Body of pancreas (tissue), 4 donors: ENCODE data around the gene CBFA2T3. TPM values are rescaled to one million over a fixed set of nuclear protein-coding genes. Genes with fewer than 3 reads are reported as not detected.

Experiments used
- ATAC-seq: fragments of 150-250 bp; one replicate; pipeline ENCODE4 v1.9.1; 2016
- DNase-seq, 4 donors: peaks; one replicate each; pipeline ENCODE4 v3.0.0-alpha.2; 2019
- H3K27ac ChIP-seq, 4 donors: fragments of 200-600 bp; sonication (generic); 1 replicate in 3 of 4; 2 replicates in 1 of 4; pipeline versions ENCODE4 v1.5.1 to v1.6.1; 2016 to 2019; ENCODE audit warnings: mild to moderate bottlenecking in 1 of 4, mixed read lengths in 1 of 4, moderate library complexity in 1 of 4
- H3K27me3 ChIP-seq, 2 donors: fragments of 200-600 bp; sonication (generic); one replicate each; pipeline ENCODE4 v1.6.0; 2016; ENCODE audit warnings: mild to moderate bottlenecking in 1 of 2
- H3K36me3 ChIP-seq, 2 donors: fragments of 200-600 bp; sonication (generic); replicated peaks in 1 of 2; 2 replicates each; pipeline ENCODE4 v1.5.1; 2016; ENCODE audit warnings: low read depth in 2 of 2; ENCODE audit not compliant: insufficient read depth in 1 of 2
- H3K4me1 ChIP-seq: fragments of 200-600 bp; sonication (generic); one replicate; pipeline ENCODE4 v1.6.0; 2016
- H3K4me3 ChIP-seq, 2 donors: fragments of 200-600 bp; sonication (generic); 1 replicate in 1 of 2; 2 replicates in 1 of 2; pipeline ENCODE4 v1.5.1; 2016 to 2019
- H3K9me3 ChIP-seq, 3 donors: fragments of 200-600 bp; sonication (generic); 1 replicate in 2 of 3; 2 replicates in 1 of 3; pipeline ENCODE4 v1.5.1; 2016
- POLR2A ChIP-seq, 3 donors: fragments of 450-650 bp; IDR thresholded peaks; one replicate each; pipeline ENCODE4 v1.6.1; 2016; ENCODE audit warnings: antibody characterized with exemption in 3 of 3, mild to moderate bottlenecking in 2 of 3
- WGBS, 2 donors: methylation state at CpG; one replicate each; pipeline ENCODE4 v1.1.5; 2017; 5-methylcytosine and 5-hydroxymethylcytosine counted together
- intact Hi-C: fragments of 100-400 bp; cut with DNase I; formaldehyde crosslinking; loops from one replicate; pipeline ENCODE4 v1.15.1; 2023
- total RNA-seq, 2 donors: library from RNA; depleted of rRNA; stranded (reverse); fragments of >200 nt; gene quantifications; one replicate each; pipeline ENCODE4 v1.1.0, GENCODE V29; 2016
- TF ChIP-seq, protein P1 (sequence below), 7 experiments: fragments of 450-650 bp in 4 of 7; fragments of 200-600 bp in 3 of 7; sonication (generic) in 3 of 7; IDR thresholded peaks; one replicate each; pipeline ENCODE4 v1.5.1; 2016 to 2019; ENCODE audit warnings: antibody characterized with exemption in 7 of 7

The CBFA2T3 gene
- total RNA-seq, 2 donors from 2014 or later, result 7.8 to 16.2 TPM

DNA sequence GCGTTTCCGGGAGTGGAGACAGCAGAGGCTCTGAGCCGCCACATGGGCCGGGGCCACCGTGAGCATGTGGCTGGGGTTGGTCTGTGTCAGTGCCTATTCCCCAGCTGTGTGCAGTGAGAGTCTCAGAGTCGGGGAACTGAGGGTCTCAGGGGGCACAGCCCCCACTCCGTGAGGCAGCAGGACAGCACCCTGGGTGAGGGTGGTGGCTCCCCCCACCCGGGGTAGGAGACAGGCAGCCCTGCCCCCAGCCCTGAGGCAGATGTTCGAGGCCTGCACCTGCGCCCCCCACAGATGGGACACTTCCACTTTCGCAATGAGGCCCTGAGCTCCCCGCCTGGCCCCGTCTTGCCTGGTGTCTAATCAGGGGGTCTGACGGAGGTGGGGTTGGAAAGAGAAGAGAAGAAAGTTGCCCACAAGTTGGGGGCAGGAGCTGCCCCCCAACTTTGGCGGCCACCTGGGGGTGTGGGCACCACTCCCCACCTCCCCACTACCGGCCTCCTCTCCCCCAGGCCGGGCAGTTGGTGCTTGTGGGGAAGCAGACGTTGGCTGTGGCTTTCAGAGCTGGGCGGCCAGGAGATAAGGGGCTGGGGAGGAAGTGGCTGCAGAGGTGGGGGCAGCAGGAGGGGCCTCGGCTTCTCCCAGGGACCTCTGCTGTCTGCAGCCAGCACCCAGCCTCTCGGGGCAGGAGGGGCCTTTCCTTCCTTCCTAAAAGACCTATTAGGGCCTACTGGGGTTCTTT is 1.8 kb upstream of the CBFA2T3 start:
- TF ChIP-seq POLR2A (IDR thresholded peaks at IDR 0.05), result no peak
- TF ChIP-seq, protein P1, sequence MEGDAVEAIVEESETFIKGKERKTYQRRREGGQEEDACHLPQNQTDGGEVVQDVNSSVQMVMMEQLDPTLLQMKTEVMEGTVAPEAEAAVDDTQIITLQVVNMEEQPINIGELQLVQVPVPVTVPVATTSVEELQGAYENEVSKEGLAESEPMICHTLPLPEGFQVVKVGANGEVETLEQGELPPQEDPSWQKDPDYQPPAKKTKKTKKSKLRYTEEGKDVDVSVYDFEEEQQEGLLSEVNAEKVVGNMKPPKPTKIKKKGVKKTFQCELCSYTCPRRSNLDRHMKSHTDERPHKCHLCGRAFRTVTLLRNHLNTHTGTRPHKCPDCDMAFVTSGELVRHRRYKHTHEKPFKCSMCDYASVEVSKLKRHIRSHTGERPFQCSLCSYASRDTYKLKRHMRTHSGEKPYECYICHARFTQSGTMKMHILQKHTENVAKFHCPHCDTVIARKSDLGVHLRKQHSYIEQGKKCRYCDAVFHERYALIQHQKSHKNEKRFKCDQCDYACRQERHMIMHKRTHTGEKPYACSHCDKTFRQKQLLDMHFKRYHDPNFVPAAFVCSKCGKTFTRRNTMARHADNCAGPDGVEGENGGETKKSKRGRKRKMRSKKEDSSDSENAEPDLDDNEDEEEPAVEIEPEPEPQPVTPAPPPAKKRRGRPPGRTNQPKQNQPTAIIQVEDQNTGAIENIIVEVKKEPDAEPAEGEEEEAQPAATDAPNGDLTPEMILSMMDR (IDR thresholded peaks at IDR 0.05), result no peak
- no peaks in the 10 kb centered on the region for H3K9me3 ChIP-seq
- intact Hi-C loops, result no loop called here
- ATAC-seq (no peak), DNase-seq (no peak)
- no peaks in the 10 kb centered on the region for H3K4me1 ChIP-seq
- peaks cover 0 to 4% of the 10 kb centered on the region in 2 donors for H3K27me3 ChIP-seq
- H3K27ac ChIP-seq, result no peak overlapping the region
- no peaks in the 10 kb centered on the region for H3K36me3 ChIP-seq
- no peak overlapping the region for H3K4me3 ChIP-seq
- WGBS, 2 donors, result 52 to 78% methylated on average over 5 to 20 of the region's 21 CpGs

GRCh38 chr16:88977812-88978607 is 1.0 kb upstream of the CBFA2T3 start:
- ATAC-seq (no peak), DNase-seq (no peak)
- peaks cover 0 to 4% of the 10 kb centered on the region in 2 donors for H3K27me3 ChIP-seq
- H3K9me3 ChIP-seq, result no peaks in the 10 kb centered on the region
- 54 to 60% methylated on average over 17 to 27 of the region's 27 CpGs for WGBS, 2 donors
- H3K4me1 ChIP-seq, result no peaks in the 10 kb centered on the region
- intact Hi-C loops, result no loop called here
- H3K4me3 ChIP-seq, result no peak overlapping the region
- TF ChIP-seq POLR2A (IDR thresholded peaks at IDR 0.05), result no peak
- TF ChIP-seq, protein P1 (IDR thresholded peaks at IDR 0.05), result no peak
- H3K27ac ChIP-seq, result no peak overlapping the region
- H3K36me3 ChIP-seq, result no peaks in the 10 kb centered on the region

GRCh38 chr16:88976366-88977017 is 515 bp downstream of the CBFA2T3 start:
- peaks cover 0 to 4% of the 10 kb centered on the region in 2 donors for H3K27me3 ChIP-seq
- intact Hi-C loops, result no loop called here
- H3K4me3 ChIP-seq, result no peak overlapping the region
- DNase-seq (no peak), ATAC-seq (no peak)
- H3K36me3 ChIP-seq, result no peaks in the 10 kb centered on the region
- H3K4me1 ChIP-seq, result no peaks in the 10 kb centered on the region
- TF ChIP-seq, protein P1 (IDR thresholded peaks at IDR 0.05), result no peak
- no peak for TF ChIP-seq POLR2A (IDR thresholded peaks at IDR 0.05)
- no peak overlapping the region for H3K27ac ChIP-seq
- no peaks in the 10 kb centered on the region for H3K9me3 ChIP-seq
- 54% methylated on average over 23 of the region's 23 CpGs; no CpG with 5 or more reads in 1 of the 2 donors for WGBS, 2 donors

- Histone ChIP-seq H3K9me3 (no peaks in the 10 kb centered on the region), H3K4me3 (no peak overlapping the region), H3K36me3 (no peaks in the 10 kb centered on the region), H3K4me1 (no peaks in the 10 kb centered on the region), H3K27ac (no peak overlapping the region), H3K27me3 (peaks cover 0 to 4% of the 10 kb centered on the region in 2 donors)
- WGBS, 2 donors, result 40 to 50% methylated on average over 3 to 25 of the region's 25 CpGs
- intact Hi-C loops, result no loop called here
- DNase-seq, result peak in 1 of 4 donors; percentile 19
- ATAC-seq, result no peak
- no peak for TF ChIP-seq POLR2A (IDR thresholded peaks at IDR 0.05)
- TF ChIP-seq, protein P1 (IDR thresholded peaks at IDR 0.05), result no peak
These were observed 1.4 kb downstream of the CBFA2T3 start for GRCh38 chr16:88975511-88976061.
